MM.1S (cell line): ENCODE measurements around the gene CCDC40.

ENCODE experiments used
- DNase-seq: peaks from one replicate; pipeline ENCODE4 v3.0.0-alpha.2; 2015
- H2AFZ ChIP-seq: fragments of 300-600 bp; sonication (generic); 2 replicates; pipeline ENCODE4 v1.6.0; 2016; ENCODE audit warnings: antibody characterized with exemption, low read length
- H3F3A ChIP-seq: fragments of 300-600 bp; sonication (generic); 2 replicates; pipeline ENCODE4 v1.6.1; 2016; ENCODE audit warnings: mild to moderate bottlenecking, antibody characterized with exemption, low read length, moderate library complexity, mixed read lengths; ENCODE audit not compliant: insufficient read depth
- H3K27ac ChIP-seq: fragments of 300-600 bp; sonication (generic); 2 replicates; pipeline ENCODE4 v1.5.1; 2016; ENCODE audit warnings: mild to moderate bottlenecking, low read length
- H3K27me3 ChIP-seq: fragments of 300-600 bp; sonication (generic); replicated peaks from 2 replicates; pipeline ENCODE4 v1.6.0; 2016; ENCODE audit warnings: low read length; ENCODE audit not compliant: insufficient read depth
- H3K36me3 ChIP-seq: fragments of 300-600 bp; sonication (generic); replicated peaks from 2 replicates; pipeline ENCODE4 v1.6.1; 2016; ENCODE audit warnings: mild to moderate bottlenecking, low read length, mixed read lengths; ENCODE audit not compliant: insufficient read depth
- H3K4me1 ChIP-seq: fragments of 300-600 bp; sonication (generic); 2 replicates; pipeline ENCODE4 v1.6.1; 2016; ENCODE audit warnings: low read length, mixed read lengths
- H3K4me2 ChIP-seq: fragments of 300-600 bp; sonication (generic); 2 replicates; pipeline ENCODE4 v1.6.0; 2016; ENCODE audit warnings: low read depth, low read length
- H3K4me3 ChIP-seq: fragments of 300-600 bp; sonication (generic); 2 replicates; pipeline ENCODE4 v1.5.1; 2016; ENCODE audit warnings: low read length, mixed read lengths
- H3K79me2 ChIP-seq: fragments of 300-600 bp; sonication (generic); 2 replicates; pipeline ENCODE4 v1.6.1; 2016; ENCODE audit warnings: mixed run types, low read length, mixed read lengths
- H3K9ac ChIP-seq: fragments of 300-600 bp; sonication (generic); 2 replicates; pipeline ENCODE4 v1.6.1; 2016; ENCODE audit warnings: low read length, mixed read lengths
- H3K9me2 ChIP-seq: fragments of 300-600 bp; sonication (generic); replicated peaks from 2 replicates; pipeline ENCODE4 v1.6.1; 2016; ENCODE audit warnings: mild to moderate bottlenecking, low read length, mixed read lengths; ENCODE audit not compliant: insufficient read depth
- H3K9me3 ChIP-seq: fragments of 300-600 bp; sonication (generic); replicated peaks from 2 replicates; pipeline ENCODE4 v1.6.1; 2016; ENCODE audit warnings: mild to moderate bottlenecking, low read length, mixed read lengths; ENCODE audit not compliant: insufficient read depth
- H4K20me1 ChIP-seq: fragments of 300-600 bp; sonication (generic); 2 replicates; pipeline ENCODE4 v1.6.1; 2016; ENCODE audit warnings: mild to moderate bottlenecking, low read length, moderate library complexity, mixed read lengths; ENCODE audit not compliant: insufficient read depth
- EZH2 ChIP-seq: fragments of 300-600 bp; sonication (generic); optimal IDR thresholded peaks from 2 replicates; pipeline ENCODE3; 2017; ENCODE audit warnings: low read depth, mild to moderate bottlenecking, antibody characterized with exemption, low read length, mixed read lengths
- EZH2phosphoT487 ChIP-seq: fragments of 300-600 bp; sonication (generic); IDR thresholded peaks from 2 replicates; pipeline ENCODE4 v1.6.1; 2018; ENCODE audit warnings: antibody characterized with exemption, low read length
- TF ChIP-seq, protein P1 (sequence below): fragments of 300-600 bp; sonication (generic); IDR thresholded peaks from 2 replicates; pipeline ENCODE4 v1.5.1; 2016; ENCODE audit warnings: antibody characterized with exemption, low read length, mixed read lengths

CCDC40 gene

DNA sequence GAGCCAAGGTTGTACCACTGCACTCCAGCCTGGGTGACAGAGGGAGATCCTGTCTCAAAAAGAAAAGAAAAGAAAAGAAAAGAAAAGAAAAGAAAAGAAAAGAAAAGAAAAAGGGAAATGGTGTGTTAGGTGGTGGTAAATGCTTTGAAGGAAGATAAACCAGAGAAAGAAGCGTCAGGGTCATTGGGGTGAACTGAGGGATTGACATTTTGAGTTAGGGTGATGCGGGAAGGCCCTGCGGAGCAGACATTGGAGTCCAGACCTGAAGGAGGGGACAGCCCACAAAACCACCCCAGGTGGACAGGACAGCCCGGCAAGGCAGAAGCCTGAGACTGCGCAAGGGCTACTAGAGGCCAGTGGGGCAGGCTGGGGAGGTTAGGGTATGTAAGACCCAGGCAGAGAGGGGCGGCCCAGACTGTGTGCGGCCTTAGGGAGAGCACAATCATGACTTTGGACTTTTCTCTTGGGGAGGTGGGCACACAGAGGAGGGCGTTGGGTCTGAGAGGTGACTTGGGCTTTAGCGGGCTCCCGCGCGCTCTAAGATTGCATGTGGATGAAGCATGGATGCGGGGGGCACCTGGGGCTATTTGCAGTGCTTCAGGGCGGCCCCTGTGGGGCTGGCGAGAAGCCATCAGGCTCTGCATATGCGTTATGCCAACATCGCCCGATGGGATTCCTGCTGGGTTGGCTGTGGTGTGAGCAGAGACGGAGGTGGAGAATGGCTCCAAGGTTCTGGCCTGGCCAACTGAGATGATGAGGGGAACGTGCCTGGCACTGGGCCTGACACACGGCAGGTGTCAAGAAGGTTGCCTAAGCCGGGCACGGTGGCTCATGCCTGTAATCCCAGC, 61.6 kb downstream of the CCDC40 start:
- Histone ChIP-seq H3K4me2 (no peak overlapping the region), H3K27me3 (peaks cover 80% of the 10 kb centered on the region)

DNA sequence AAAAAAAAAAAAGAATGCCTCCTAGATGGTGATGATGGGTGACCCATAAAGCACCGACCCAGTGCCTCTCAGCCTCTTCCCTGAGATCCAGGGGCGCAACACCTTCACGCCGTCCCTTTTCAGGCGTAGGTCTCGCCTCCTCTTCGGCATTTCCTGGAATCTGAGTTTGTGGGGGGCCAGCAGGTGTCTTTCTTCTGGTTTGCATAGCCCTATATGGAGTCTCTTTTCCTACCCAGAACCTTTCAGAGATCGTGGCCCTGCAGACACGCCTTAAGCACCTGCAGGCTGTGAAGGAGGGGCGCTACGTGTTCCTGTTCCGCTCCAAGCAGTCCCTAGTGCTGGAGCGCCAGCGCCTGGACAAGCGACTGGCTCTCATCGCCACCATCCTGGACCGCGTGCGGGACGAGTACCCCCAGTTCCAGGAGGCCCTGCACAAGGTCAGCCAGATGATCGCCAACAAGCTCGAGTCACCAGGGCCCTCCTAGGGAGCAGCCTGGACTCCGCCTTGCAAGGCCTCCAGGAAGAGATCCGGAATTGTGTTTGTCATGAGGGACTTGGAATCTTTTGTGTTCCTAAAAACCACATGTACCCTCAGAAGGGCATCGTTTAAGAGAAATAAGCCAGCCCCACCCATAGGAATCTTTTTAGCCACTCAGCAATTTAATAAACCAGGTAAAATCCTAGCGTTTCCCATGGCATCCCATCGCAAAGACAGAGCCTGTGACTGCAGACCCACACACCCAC, 63.0 kb downstream of the CCDC40 start:
- Histone ChIP-seq H3K27me3 (peaks cover 66% of the 10 kb centered on the region), H3K36me3 (no peaks in the 10 kb centered on the region), H2AFZ (no peak overlapping the region), H3K9ac (no peak overlapping the region), H3K9me2 (no peaks in the 10 kb centered on the region), H3K79me2 (no peaks in the 10 kb centered on the region), H3K4me2 (no peak overlapping the region), H3K27ac (no peak overlapping the region), H3F3A (no peaks in the 10 kb centered on the region), H4K20me1 (no peaks in the 10 kb centered on the region), H3K4me3 (no peak overlapping the region), H3K4me1 (peaks cover 4% of the 10 kb centered on the region; the same call in 1 of the 2 replicates), H3K9me3 (no peaks in the 10 kb centered on the region)
- no peak for DNase-seq
- TF ChIP-seq, protein P1, sequence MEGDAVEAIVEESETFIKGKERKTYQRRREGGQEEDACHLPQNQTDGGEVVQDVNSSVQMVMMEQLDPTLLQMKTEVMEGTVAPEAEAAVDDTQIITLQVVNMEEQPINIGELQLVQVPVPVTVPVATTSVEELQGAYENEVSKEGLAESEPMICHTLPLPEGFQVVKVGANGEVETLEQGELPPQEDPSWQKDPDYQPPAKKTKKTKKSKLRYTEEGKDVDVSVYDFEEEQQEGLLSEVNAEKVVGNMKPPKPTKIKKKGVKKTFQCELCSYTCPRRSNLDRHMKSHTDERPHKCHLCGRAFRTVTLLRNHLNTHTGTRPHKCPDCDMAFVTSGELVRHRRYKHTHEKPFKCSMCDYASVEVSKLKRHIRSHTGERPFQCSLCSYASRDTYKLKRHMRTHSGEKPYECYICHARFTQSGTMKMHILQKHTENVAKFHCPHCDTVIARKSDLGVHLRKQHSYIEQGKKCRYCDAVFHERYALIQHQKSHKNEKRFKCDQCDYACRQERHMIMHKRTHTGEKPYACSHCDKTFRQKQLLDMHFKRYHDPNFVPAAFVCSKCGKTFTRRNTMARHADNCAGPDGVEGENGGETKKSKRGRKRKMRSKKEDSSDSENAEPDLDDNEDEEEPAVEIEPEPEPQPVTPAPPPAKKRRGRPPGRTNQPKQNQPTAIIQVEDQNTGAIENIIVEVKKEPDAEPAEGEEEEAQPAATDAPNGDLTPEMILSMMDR = no peak
- TF ChIP-seq EZH2phosphoT487 = no peak
- TF ChIP-seq EZH2 = no peak

More for the DNA sequence above, 61.6 kb downstream of the CCDC40 start:
- Histone ChIP-seq H4K20me1 (no peaks in the 10 kb centered on the region), H3K9me3 (no peaks in the 10 kb centered on the region), H3K79me2 (no peaks in the 10 kb centered on the region), H3K9ac (no peak overlapping the region), H3K9me2 (no peaks in the 10 kb centered on the region), H3K4me3 (no peak overlapping the region), H3K36me3 (no peaks in the 10 kb centered on the region), H3K27ac (no peak overlapping the region), H3K4me1 (peaks cover 4% of the 10 kb centered on the region; the same call in 1 of the 2 replicates), H3F3A (no peaks in the 10 kb centered on the region), H2AFZ (no peak overlapping the region)
- no peak for DNase-seq
- no peak for TF ChIP-seq EZH2phosphoT487
- TF ChIP-seq, protein P1 = no peak
- TF ChIP-seq EZH2 = no peak

DNA sequence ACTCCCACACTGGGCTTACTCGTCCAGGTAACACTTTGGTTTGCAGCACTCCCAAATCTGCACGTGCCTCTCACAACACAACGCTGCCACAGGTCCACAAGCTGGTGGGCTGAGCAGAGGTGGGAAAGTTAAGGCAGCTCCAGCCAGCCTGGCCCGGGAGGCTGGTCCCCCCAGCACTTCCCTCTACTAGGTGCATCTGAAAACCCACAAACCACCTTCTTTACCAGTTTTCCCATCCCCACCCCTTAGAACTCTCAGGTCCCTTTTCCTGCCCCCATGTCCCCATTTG, 63.5 kb downstream of the CCDC40 start:
- Histone ChIP-seq H3K27me3 (peaks cover 61% of the 10 kb centered on the region), H3K9me3 (no peaks in the 10 kb centered on the region), H3F3A (no peaks in the 10 kb centered on the region), H2AFZ (no peak overlapping the region), H3K4me3 (no peak overlapping the region), H3K27ac (no peak overlapping the region), H3K36me3 (no peaks in the 10 kb centered on the region), H3K4me1 (peaks cover 4% of the 10 kb centered on the region; the same call in 1 of the 2 replicates), H3K9ac (no peak overlapping the region), H4K20me1 (no peaks in the 10 kb centered on the region), H3K9me2 (no peaks in the 10 kb centered on the region), H3K4me2 (0 out of 2 replicates have a peak overlapping the region, but pooled peaks have one; percentile 10), H3K79me2 (no peaks in the 10 kb centered on the region)
- TF ChIP-seq EZH2 = no peak
- TF ChIP-seq EZH2phosphoT487 = no peak
- TF ChIP-seq, protein P1 = no peak
- no peak for DNase-seq
